Osteocyte (in vitro differentiated cells): ENCODE measurements around the gene SSPN. TPM values are rescaled to one million over a fixed set of nuclear protein-coding genes. Genes with fewer than 3 reads are reported as not detected.

Experiments
- DNase-seq: peaks from one replicate; pipeline ENCODE4 v3.0.0; 2021; ENCODE audit warnings: mixed read lengths; ENCODE audit not compliant: unreplicated experiment; ENCODE audit errors: extremely low spot score
- H3K27ac Mint-ChIP-seq: one replicate; pipeline ENCODE4 v1.8.0; 2021; ENCODE audit warnings: mild to moderate bottlenecking, mixed read lengths; ENCODE audit not compliant: unreplicated experiment
- H3K27me3 Mint-ChIP-seq: one replicate; pipeline ENCODE4 v1.8.0; 2021; ENCODE audit warnings: mixed read lengths; ENCODE audit not compliant: unreplicated experiment
- H3K36me3 Mint-ChIP-seq: one replicate; pipeline ENCODE4 v1.8.0; 2021; ENCODE audit warnings: mixed read lengths; ENCODE audit not compliant: unreplicated experiment
- H3K4me1 Mint-ChIP-seq: one replicate; pipeline ENCODE4 v1.8.0; 2021; ENCODE audit warnings: mixed read lengths; ENCODE audit not compliant: unreplicated experiment
- H3K4me3 Mint-ChIP-seq: one replicate; pipeline ENCODE4 v1.8.0; 2021; ENCODE audit warnings: mild to moderate bottlenecking, moderate library complexity, mixed read lengths; ENCODE audit not compliant: unreplicated experiment
- H3K9me3 Mint-ChIP-seq: one replicate; pipeline ENCODE4 v1.8.0; 2021; ENCODE audit warnings: mixed read lengths; ENCODE audit not compliant: unreplicated experiment
- total RNA-seq: library from RNA; stranded (reverse); gene quantifications from 2 replicates; pipeline ENCODE4 v1.2.1, GENCODE V29; 2021
- TF ChIP-seq, protein P1 (sequence below): fragments of 200-600 bp; sonication (generic); IDR thresholded peaks from 2 replicates; pipeline ENCODE4 v1.5.0; 2021; ENCODE audit warnings: antibody characterized with exemption, mild to moderate bottlenecking, moderate library complexity

The SSPN gene
- total RNA-seq, 1 donor from 2014 or later = 19.2 TPM

- Mint-ChIP-seq H3K9me3 (no peaks in the 10 kb centered on the region), H3K36me3 (peaks cover 2% of the 10 kb centered on the region), H3K27ac (no peak overlapping the region), H3K4me1 (no peaks in the 10 kb centered on the region), H3K4me3 (no peak overlapping the region), H3K27me3 (peaks cover 21% of the 10 kb centered on the region)
- no peak for DNase-seq
- TF ChIP-seq, protein P1, sequence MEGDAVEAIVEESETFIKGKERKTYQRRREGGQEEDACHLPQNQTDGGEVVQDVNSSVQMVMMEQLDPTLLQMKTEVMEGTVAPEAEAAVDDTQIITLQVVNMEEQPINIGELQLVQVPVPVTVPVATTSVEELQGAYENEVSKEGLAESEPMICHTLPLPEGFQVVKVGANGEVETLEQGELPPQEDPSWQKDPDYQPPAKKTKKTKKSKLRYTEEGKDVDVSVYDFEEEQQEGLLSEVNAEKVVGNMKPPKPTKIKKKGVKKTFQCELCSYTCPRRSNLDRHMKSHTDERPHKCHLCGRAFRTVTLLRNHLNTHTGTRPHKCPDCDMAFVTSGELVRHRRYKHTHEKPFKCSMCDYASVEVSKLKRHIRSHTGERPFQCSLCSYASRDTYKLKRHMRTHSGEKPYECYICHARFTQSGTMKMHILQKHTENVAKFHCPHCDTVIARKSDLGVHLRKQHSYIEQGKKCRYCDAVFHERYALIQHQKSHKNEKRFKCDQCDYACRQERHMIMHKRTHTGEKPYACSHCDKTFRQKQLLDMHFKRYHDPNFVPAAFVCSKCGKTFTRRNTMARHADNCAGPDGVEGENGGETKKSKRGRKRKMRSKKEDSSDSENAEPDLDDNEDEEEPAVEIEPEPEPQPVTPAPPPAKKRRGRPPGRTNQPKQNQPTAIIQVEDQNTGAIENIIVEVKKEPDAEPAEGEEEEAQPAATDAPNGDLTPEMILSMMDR = no peak
Observed at GRCh38 chr12:26172539-26172938, 22.8 kb upstream of the SSPN start.

DNA sequence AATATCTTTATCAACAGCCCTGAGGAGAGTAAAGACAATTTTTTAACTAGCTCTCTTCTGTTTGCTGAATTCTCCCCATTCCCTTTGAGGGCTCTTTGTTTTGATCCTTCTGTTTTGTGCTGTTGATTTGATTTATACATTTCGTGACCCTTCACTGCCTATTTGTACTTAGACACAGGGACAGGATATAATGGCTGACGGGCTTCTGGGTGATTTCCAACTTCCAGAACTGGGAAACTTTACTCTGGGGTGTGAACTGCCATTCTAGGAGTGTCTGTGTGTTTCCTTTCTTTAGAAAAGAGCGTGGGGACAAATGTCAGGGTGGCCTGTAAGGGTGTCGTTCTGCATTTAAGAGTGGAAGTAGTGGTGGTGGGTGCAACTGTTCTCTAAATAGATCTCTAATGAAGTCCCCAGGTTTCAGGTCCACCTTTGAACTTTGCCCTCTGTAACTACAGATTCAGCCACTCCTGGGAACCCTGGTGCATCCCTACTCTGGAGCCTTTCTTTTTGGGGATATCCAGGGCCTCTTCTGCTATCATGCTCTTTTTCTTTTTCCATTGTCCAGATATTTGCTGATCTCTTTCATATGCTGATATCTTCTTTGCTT lies 22.3 kb upstream of the SSPN start:
- H3K4me3 Mint-ChIP-seq = no peak overlapping the region
- H3K4me1 Mint-ChIP-seq = no peaks in the 10 kb centered on the region
- H3K36me3 Mint-ChIP-seq = peaks cover 2% of the 10 kb centered on the region
- H3K27me3 Mint-ChIP-seq = peaks cover 21% of the 10 kb centered on the region
- TF ChIP-seq, protein P1 = no peak
- no peak for DNase-seq
- H3K9me3 Mint-ChIP-seq = no peaks in the 10 kb centered on the region
- no peak overlapping the region for H3K27ac Mint-ChIP-seq

GRCh38 chr12:26176725-26177124 lies 18.6 kb upstream of the SSPN start:
- DNase-seq = no peak
- Mint-ChIP-seq H3K27me3 (peaks cover 18% of the 10 kb centered on the region), H3K4me1 (peaks cover 4% of the 10 kb centered on the region), H3K36me3 (peaks cover 2% of the 10 kb centered on the region), H3K27ac (no peak overlapping the region), H3K4me3 (no peak overlapping the region), H3K9me3 (no peaks in the 10 kb centered on the region)
- TF ChIP-seq, protein P1 = no peak

DNA sequence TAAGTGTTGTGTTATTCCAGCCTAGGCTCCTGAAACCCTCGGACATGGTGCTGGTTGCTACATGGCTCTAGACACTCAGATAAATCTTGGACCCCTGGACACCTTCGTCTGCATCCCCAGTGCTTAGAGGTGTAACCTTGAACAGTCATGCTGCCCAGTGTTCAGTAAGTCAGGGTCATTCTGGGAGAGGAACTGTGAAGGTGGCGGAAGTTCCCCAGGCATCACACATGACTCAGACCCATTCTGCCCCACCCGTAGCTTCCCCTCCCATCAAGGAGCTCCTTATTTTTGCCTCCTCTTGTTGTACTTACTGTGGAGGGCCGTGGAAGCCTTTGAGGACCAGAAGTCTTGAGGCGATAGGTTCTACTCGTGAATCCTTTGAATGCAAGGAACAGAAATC lies 18.1 kb upstream of the SSPN start:
- Mint-ChIP-seq H3K9me3 (no peaks in the 10 kb centered on the region), H3K36me3 (peaks cover 2% of the 10 kb centered on the region), H3K4me1 (peaks cover 4% of the 10 kb centered on the region), H3K27ac (no peak overlapping the region), H3K4me3 (no peak overlapping the region), H3K27me3 (peaks cover 20% of the 10 kb centered on the region)
- no peak for DNase-seq
- TF ChIP-seq, protein P1 = no peak

GRCh38 chr12:26179826-26180225 lies 15.5 kb upstream of the SSPN start:
- Mint-ChIP-seq H3K27me3 (peaks cover 18% of the 10 kb centered on the region), H3K27ac (no peak overlapping the region), H3K4me3 (no peak overlapping the region), H3K4me1 (peaks cover 4% of the 10 kb centered on the region), H3K9me3 (no peaks in the 10 kb centered on the region), H3K36me3 (peaks cover under 1% of the 10 kb centered on the region)
- TF ChIP-seq, protein P1 = no peak
- DNase-seq = no peak
